IMR-90 (cell line): ENCODE measurements around the gene CASQ1. TPM values are rescaled to one million over a fixed set of nuclear protein-coding genes. Genes with fewer than 3 reads are reported as not detected.

Experiments
- ATAC-seq: fragments of 200-7000 bp; cut with Tn5 transposase; 2 replicates; pipeline ENCODE4 v1.9.1; 2020; ENCODE audit warnings: low read depth, mild to moderate bottlenecking, moderate library complexity
- BruUV-seq: library from RNA; stranded (reverse); fragments of 400-500 nt; replicated peaks from 2 replicates; lab custom pipeline; 2021; lab: Mats Ljungman, UMichigan
- CTCF ChIA-PET: fragments of 300-600 bp; formaldehyde crosslinking; extraction: SDS; loops from one replicate; lab custom pipeline; 2021; ENCODE audit warnings: antibody characterized with exemption; lab: Yijun Ruan, JAX
- POLR2A ChIA-PET: fragments of 300-600 bp; sonication (Branson Sonifier 250); formaldehyde crosslinking; loops from one replicate; lab custom pipeline; 2022; ENCODE audit warnings: antibody characterized with exemption; ENCODE audit not compliant: unreplicated experiment; lab: Charles Lee
- DNase-seq: peaks from one replicate; pipeline ENCODE4 v3.0.0; 2013
- H2AFZ ChIP-seq: replicated peaks from 2 replicates; pipeline ENCODE3; 2013; ENCODE audit warnings: low read length, mild to moderate bottlenecking; ENCODE audit not compliant: poor library complexity
- H2AK5ac ChIP-seq: 2 replicates; pipeline ENCODE4 v1.6.1; 2013; ENCODE audit warnings: low read depth, low read length, inconsistent platforms
- H2AK9ac ChIP-seq: replicated peaks from 2 replicates; pipeline ENCODE3; 2013; ENCODE audit warnings: mild to moderate bottlenecking, low read depth, low read length, moderate library complexity; ENCODE audit not compliant: poor library complexity
- H2BK120ac ChIP-seq: 2 replicates; pipeline ENCODE4 v1.6.1; 2013; ENCODE audit warnings: low read depth, low read length, inconsistent platforms
- H2BK15ac ChIP-seq: 3 replicates; pipeline ENCODE4 v1.6.1; 2013; ENCODE audit warnings: low read depth, low read length, inconsistent platforms
- H2BK20ac ChIP-seq: 2 replicates; pipeline ENCODE4 v1.6.1; 2013; ENCODE audit warnings: low read depth, mild to moderate bottlenecking, inconsistent platforms, low read length, moderate library complexity
- H2BK5ac ChIP-seq: 2 replicates; pipeline ENCODE4 v1.6.1; 2013; ENCODE audit warnings: mild to moderate bottlenecking, low read depth, low read length, inconsistent platforms; ENCODE audit not compliant: poor library complexity, severe bottlenecking
- H3K14ac ChIP-seq: replicated peaks from 2 replicates; pipeline ENCODE4 v1.6.1; 2013; ENCODE audit warnings: low read depth, low read length, inconsistent platforms
- H3K18ac ChIP-seq: 2 replicates; pipeline ENCODE4 v1.6.1; 2013; ENCODE audit warnings: low read depth, low read length, control low read depth
- H3K23ac ChIP-seq: 2 replicates; pipeline ENCODE4 v1.6.1; 2013; ENCODE audit warnings: low read depth, low read length, inconsistent platforms
- H3K27ac ChIP-seq: 2 replicates; pipeline ENCODE4 v1.5.1; 2013; ENCODE audit warnings: mild to moderate bottlenecking, control low read depth, low read length; ENCODE audit not compliant: insufficient read depth
- H3K27me3 ChIP-seq: 2 replicates; pipeline ENCODE4 v1.6.1; 2013; ENCODE audit warnings: low read length; ENCODE audit not compliant: control insufficient read depth, insufficient read depth
- H3K36me3 ChIP-seq: 2 replicates; pipeline ENCODE4 v1.6.1; 2013; ENCODE audit warnings: low read length, mixed read lengths; ENCODE audit not compliant: control insufficient read depth, insufficient read depth
- H3K4ac ChIP-seq: 2 replicates; pipeline ENCODE4 v1.6.1; 2013; ENCODE audit warnings: low read depth, low read length, inconsistent platforms
- H3K4me1 ChIP-seq: 2 replicates; pipeline ENCODE4 v1.6.1; 2013; ENCODE audit warnings: low read length, mixed read lengths; ENCODE audit not compliant: control insufficient read depth, insufficient read depth
- H3K4me2 ChIP-seq: 2 replicates; pipeline ENCODE4 v1.6.1; 2013; ENCODE audit warnings: low read depth, mild to moderate bottlenecking, control low read depth, low read length, moderate library complexity
- H3K4me3 ChIP-seq: 2 replicates; pipeline ENCODE4 v1.5.1; 2013; ENCODE audit warnings: low read depth, mild to moderate bottlenecking, control low read depth, low read length, moderate library complexity; ENCODE audit not compliant: insufficient read depth
- H3K56ac ChIP-seq: 2 replicates; pipeline ENCODE4 v1.6.1; 2013; ENCODE audit warnings: low read length, inconsistent platforms; ENCODE audit not compliant: insufficient read depth; ENCODE audit errors: extremely low read depth
- H3K79me1 ChIP-seq, 2 experiments: 2 replicates each; pipeline ENCODE4 v1.6.1; 2013; ENCODE audit warnings: low read length in 2 of 2, inconsistent platforms in 1 of 2, low read depth in 1 of 2
- H3K9ac ChIP-seq: 2 replicates; pipeline ENCODE4 v1.6.1; 2013; ENCODE audit warnings: low read depth, low read length, control low read depth
- H3K9me1 ChIP-seq: 2 replicates; pipeline ENCODE4 v1.6.1; 2013; ENCODE audit warnings: low read length, inconsistent platforms; ENCODE audit not compliant: insufficient read depth
- H3K9me3 ChIP-seq: 2 replicates; pipeline ENCODE4 v1.6.1; 2013; ENCODE audit warnings: low read length; ENCODE audit not compliant: control insufficient read depth, insufficient read depth
- H4K20me1 ChIP-seq: 2 replicates; pipeline ENCODE4 v1.6.1; 2013; ENCODE audit warnings: low read length, inconsistent platforms; ENCODE audit not compliant: insufficient read depth
- H4K5ac ChIP-seq: 2 replicates; pipeline ENCODE4 v1.6.1; 2013; ENCODE audit warnings: mild to moderate bottlenecking, low read depth, low read length, control low read depth
- H4K8ac ChIP-seq, 2 experiments: 2 replicates each; pipeline ENCODE4 v1.6.1; 2013; ENCODE audit warnings: low read depth in 2 of 2, low read length in 2 of 2, control low read depth in 1 of 2, inconsistent platforms in 1 of 2
- H4K91ac ChIP-seq: 2 replicates; pipeline ENCODE4 v1.6.1; 2013; ENCODE audit warnings: low read depth, low read length, inconsistent platforms; ENCODE audit not compliant: insufficient read depth
- BHLHE40 ChIP-seq: fragments of 150-350 bp; IDR thresholded peaks from 2 replicates; pipeline ENCODE4 v1.6.1; 2016; ENCODE audit warnings: mild to moderate bottlenecking, low read depth, low read length
- CEBPB ChIP-seq: IDR thresholded peaks from 2 replicates; pipeline ENCODE4 v1.6.1; 2012; ENCODE audit warnings: low read depth, low read length, improper control_type of control experiment
- MAZ ChIP-seq: IDR thresholded peaks from 2 replicates; pipeline ENCODE4 v1.6.1; 2012; ENCODE audit warnings: low read depth, mild to moderate bottlenecking, low read length, improper control_type of control experiment, moderate library complexity, borderline replicate concordance
- RAD21 ChIP-seq: IDR thresholded peaks from 2 replicates; pipeline ENCODE4 v1.6.1; 2012; ENCODE audit warnings: low read length, improper control_type of control experiment
- RCOR1 ChIP-seq: IDR thresholded peaks from 2 replicates; pipeline ENCODE4 v1.6.1; 2012; ENCODE audit warnings: mild to moderate bottlenecking, low read length, improper control_type of control experiment; ENCODE audit not compliant: insufficient replicate concordance
- RFX5 ChIP-seq: IDR thresholded peaks from 2 replicates; pipeline ENCODE4 v1.8.0; 2012; ENCODE audit warnings: low read depth, mild to moderate bottlenecking, low read length, moderate library complexity
- SMC3 ChIP-seq: fragments of 150-350 bp; IDR thresholded peaks from 2 replicates; pipeline ENCODE4 v1.6.1; 2016; ENCODE audit warnings: low read depth, mild to moderate bottlenecking, antibody characterized with exemption, low read length, moderate library complexity
- WGBS, 2 experiments: methylation state at CpG; one replicate each; pipeline versions ENCODE4 v1.1.5 to v1.1.7; 2013; ENCODE audit warnings: missing lambda C conversion rate in 2 of 2; ENCODE audit not compliant: insufficient read length in 1 of 2; ENCODE audit errors: extremely low coverage in 2 of 2; 5-methylcytosine and 5-hydroxymethylcytosine counted together
- dilution Hi-C: fragments of 300-500 bp; cut with HindIII; formaldehyde crosslinking; loops from one replicate; pipeline ENCODE4 v1.14.3; 2018; ENCODE audit warnings: low sequenced_read_pairs; ENCODE audit not compliant: unreplicated experiment
- in situ Hi-C: fragments of 300-500 bp; cut with MboI; formaldehyde crosslinking; loops from 3 replicates; pipeline ENCODE4 v1.14.3; 2019; ENCODE audit warnings: low sequenced_read_pairs, inconsistent platforms, mixed read lengths
- intact Hi-C: fragments of 100-400 bp; cut with micrococcal nuclease; formaldehyde crosslinking; loops from 2 replicates; pipeline ENCODE4 v1.10.0; 2022
- polyA plus RNA-seq, 3 experiments: library from polyadenylated mRNA; depleted of rRNA; stranded (reverse); fragments of >200 nt; gene quantifications; 2 replicates each; pipeline ENCODE4 v1.2.3, GENCODE V29; 2012; ENCODE audit warnings: low replicate concordance in 1 of 3
- total RNA-seq: library from RNA; depleted of rRNA; stranded (reverse); fragments of >200 nt; gene quantifications from 2 replicates; pipeline ENCODE4 v1.2.3, GENCODE V29; 2012
- TF ChIP-seq, protein P1 (sequence below): conservative IDR thresholded peaks from 2 replicates; pipeline ENCODE4 v1.5.1; 2012; ENCODE audit warnings: mild to moderate bottlenecking, low read depth, low read length, improper control_type of control experiment
- TF ChIP-seq, protein P2 (sequence below): fragments of 150-350 bp; IDR thresholded peaks from 2 replicates; pipeline ENCODE4 v1.6.1; 2017; ENCODE audit warnings: mild to moderate bottlenecking, antibody characterized with exemption, low read length, low read depth
- TF ChIP-seq, protein P3 (sequence below): fragments of 150-350 bp; IDR thresholded peaks from 2 replicates; pipeline ENCODE4 v1.6.1; 2016; ENCODE audit warnings: low read depth, mild to moderate bottlenecking, low read length, moderate library complexity, borderline replicate concordance

The CASQ1 gene
- total and polyA plus RNA-seq, 2 of the 4 experiments (the other 2 are of a cell fraction): 0.18 to 0.21 TPM

DNA sequence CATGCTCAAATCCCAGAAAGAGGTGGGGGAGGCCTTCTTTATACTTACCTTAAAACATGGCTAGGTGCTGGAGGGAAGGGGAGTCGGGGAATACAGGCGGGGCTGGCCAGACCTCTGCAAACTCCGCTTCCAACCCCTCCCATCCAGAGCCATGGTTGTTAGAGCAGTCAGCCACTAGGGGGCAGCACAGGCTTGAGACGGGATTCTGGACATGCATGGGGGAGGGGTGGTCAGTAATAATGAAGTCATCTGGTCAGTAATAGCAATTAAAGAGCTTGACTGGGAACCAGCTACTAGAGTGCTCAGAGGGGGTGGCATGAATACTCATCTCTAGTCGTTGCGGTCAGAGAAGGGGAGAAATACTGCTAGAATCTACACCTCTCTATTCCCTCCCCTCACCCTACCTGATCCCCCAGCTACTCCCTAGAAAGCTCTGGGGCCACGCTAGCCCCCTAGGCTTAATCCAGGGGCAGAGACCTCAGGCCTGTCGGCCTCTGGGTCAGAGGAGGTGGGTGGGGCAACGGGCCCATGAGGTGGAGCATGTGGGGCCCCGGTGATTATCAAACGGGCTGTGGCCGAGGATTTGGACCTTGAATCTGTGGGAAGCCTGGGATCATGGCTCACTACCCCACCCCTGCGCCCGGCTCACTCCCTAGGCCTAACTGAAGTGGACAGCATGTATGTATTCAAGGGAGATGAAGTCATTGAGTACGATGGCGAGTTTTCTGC is 2.9 kb downstream of the CASQ1 start:
- no peak overlapping the region for H3K9ac ChIP-seq
- no peak overlapping the region; the same call in 1 of the 2 replicates for H4K91ac ChIP-seq
- H3K79me1 ChIP-seq: no peaks in the 10 kb centered on the region
- H4K8ac ChIP-seq: peak overlapping the region in 1 of 2 experiments; percentile 54; a peak in 1 of 4 replicates
- intact Hi-C loops (loop anchor here (1.0 to 5.0 kb wide), 6 partner anchors 26 to 183 kb away; partner anchors contain the start of gene PEX19), dilution Hi-C loops (no loop called here), in situ Hi-C loops (loop anchor here (25.0 kb wide), 1 partner anchor 419 kb away; no protein-coding TSS in a partner anchor)
- no peak overlapping the region for H4K5ac ChIP-seq
- no peaks in the 10 kb centered on the region for H3K9me3 ChIP-seq
- peaks cover 4% of the 10 kb centered on the region for H3K4me1 ChIP-seq
- H3K27ac ChIP-seq: no peak overlapping the region
- peak; percentile 98 for TF ChIP-seq SMC3
- peak; percentile 94 for TF ChIP-seq MAZ
- TF ChIP-seq, protein P1, sequence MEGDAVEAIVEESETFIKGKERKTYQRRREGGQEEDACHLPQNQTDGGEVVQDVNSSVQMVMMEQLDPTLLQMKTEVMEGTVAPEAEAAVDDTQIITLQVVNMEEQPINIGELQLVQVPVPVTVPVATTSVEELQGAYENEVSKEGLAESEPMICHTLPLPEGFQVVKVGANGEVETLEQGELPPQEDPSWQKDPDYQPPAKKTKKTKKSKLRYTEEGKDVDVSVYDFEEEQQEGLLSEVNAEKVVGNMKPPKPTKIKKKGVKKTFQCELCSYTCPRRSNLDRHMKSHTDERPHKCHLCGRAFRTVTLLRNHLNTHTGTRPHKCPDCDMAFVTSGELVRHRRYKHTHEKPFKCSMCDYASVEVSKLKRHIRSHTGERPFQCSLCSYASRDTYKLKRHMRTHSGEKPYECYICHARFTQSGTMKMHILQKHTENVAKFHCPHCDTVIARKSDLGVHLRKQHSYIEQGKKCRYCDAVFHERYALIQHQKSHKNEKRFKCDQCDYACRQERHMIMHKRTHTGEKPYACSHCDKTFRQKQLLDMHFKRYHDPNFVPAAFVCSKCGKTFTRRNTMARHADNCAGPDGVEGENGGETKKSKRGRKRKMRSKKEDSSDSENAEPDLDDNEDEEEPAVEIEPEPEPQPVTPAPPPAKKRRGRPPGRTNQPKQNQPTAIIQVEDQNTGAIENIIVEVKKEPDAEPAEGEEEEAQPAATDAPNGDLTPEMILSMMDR: peak; percentile 98
- no peak for TF ChIP-seq RFX5
- TF ChIP-seq RCOR1: peak; percentile 22
- peak; percentile 97 for TF ChIP-seq RAD21
- TF ChIP-seq, protein P2, sequence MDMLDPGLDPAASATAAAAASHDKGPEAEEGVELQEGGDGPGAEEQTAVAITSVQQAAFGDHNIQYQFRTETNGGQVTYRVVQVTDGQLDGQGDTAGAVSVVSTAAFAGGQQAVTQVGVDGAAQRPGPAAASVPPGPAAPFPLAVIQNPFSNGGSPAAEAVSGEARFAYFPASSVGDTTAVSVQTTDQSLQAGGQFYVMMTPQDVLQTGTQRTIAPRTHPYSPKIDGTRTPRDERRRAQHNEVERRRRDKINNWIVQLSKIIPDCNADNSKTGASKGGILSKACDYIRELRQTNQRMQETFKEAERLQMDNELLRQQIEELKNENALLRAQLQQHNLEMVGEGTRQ: no peak
- TF ChIP-seq, protein P3, sequence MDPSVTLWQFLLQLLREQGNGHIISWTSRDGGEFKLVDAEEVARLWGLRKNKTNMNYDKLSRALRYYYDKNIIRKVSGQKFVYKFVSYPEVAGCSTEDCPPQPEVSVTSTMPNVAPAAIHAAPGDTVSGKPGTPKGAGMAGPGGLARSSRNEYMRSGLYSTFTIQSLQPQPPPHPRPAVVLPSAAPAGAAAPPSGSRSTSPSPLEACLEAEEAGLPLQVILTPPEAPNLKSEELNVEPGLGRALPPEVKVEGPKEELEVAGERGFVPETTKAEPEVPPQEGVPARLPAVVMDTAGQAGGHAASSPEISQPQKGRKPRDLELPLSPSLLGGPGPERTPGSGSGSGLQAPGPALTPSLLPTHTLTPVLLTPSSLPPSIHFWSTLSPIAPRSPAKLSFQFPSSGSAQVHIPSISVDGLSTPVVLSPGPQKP: no peak
- no peak for TF ChIP-seq BHLHE40
- no peak for TF ChIP-seq CEBPB
- no peak overlapping the region; the same call in 2 of the 3 replicates for H2BK15ac ChIP-seq
- H3K36me3 ChIP-seq: no peaks in the 10 kb centered on the region
- H3K27me3 ChIP-seq: peaks cover 3% of the 10 kb centered on the region; the same call in 1 of the 2 replicates
- H3K9me1 ChIP-seq: peaks cover 13% of the 10 kb centered on the region; the same call in 1 of the 2 replicates
- no peak overlapping the region; the same call in 1 of the 2 replicates for H2BK120ac ChIP-seq
- WGBS, 2 experiments: 50% methylated on average over 2 of the region's 16 CpGs; no CpG with 5 or more reads in 1 of the 2 experiments
- ChIA-PET CTCF (interaction anchor here (0.5 to 3.2 kb wide), 35 partner anchors 9 to 186 kb away, joined by 3 to 63 read pairs (median 4); partner anchors contain the start of gene DCAF8), POLR2A (no interaction called here)
- no peak overlapping the region for H2BK5ac ChIP-seq
- no TSS peak for BruUV-seq
- DNase-seq (peak; percentile 87), ATAC-seq (peak; percentile 97)
- H3K23ac ChIP-seq: no peak overlapping the region
- H2AK9ac ChIP-seq: peak overlapping the region; percentile 87
- no peak overlapping the region for H3K4me2 ChIP-seq
- H2AK5ac ChIP-seq: peak overlapping the region; percentile 70; the same call in 1 of the 2 replicates
- H4K20me1 ChIP-seq: no peaks in the 10 kb centered on the region
- H3K14ac ChIP-seq: no peak overlapping the region
- H3K56ac ChIP-seq: no peak overlapping the region
- no peak overlapping the region for H3K18ac ChIP-seq
- H3K4ac ChIP-seq: no peak overlapping the region; the same call in 1 of the 2 replicates
- H2AFZ ChIP-seq: peak overlapping the region; percentile 88
- no peak overlapping the region for H3K4me3 ChIP-seq
- H2BK20ac ChIP-seq: peak overlapping the region; percentile 67
